Myometrial cell (primary cell): ENCODE data around the gene LYSMD2. TPM values are rescaled to one million over a fixed set of nuclear protein-coding genes. Genes with fewer than 3 reads are reported as not detected.

Experiments
- total RNA-seq: library from RNA; depleted of rRNA; stranded (reverse); fragments of >200 nt; gene quantifications from 2 replicates; pipeline ENCODE4 v1.2.3, GENCODE V29; 2015

Gene LYSMD2, protein sequence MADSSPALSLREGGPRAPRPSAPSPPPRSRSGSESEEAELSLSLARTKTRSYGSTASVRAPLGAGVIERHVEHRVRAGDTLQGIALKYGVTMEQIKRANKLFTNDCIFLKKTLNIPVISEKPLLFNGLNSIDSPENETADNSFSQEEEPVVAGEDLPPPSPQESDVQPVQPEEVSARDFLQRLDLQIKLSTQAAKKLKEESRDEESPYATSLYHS
- 4.9 and 16.0 TPM in 2 replicates for total RNA-seq

DNA sequence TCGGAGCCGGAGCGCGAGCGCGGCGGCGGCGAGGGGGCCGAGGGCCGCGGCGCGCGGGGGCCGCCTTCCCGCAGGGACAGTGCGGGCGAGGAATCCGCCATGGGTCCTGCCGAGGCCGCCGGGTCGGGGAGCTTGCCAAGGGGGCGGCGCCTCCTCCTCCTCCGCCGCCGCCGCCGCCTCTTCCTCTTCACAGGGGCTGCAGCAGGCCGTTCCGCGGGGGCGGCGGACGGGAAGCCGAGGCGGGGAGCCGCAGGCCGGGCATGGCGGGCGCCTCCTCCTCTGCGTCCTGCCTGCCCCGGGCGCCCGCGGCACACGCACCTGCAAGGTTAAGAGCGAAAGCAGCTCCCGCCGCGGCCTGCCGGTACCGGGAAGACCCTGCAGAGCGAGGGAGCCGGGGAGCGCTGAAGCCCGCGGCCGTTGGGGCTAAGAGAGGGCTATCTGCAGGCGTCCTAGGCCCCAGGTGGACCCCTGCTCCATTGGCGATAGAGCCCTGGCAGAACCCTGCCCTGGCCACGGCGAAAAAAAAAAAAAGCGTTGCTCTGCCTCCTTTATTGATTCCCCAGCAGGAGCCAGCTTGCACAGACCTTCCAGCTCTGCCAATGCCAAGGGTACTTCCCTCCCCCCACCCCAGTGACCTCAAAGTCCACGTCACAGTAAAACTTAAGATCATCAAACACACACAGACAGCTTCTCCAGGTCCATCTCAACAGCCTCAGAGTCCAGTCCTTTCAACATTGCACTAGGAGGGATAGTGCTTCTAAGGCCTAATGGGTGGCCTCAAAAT is at the start of gene LYSMD2:
LYSMD2 (minus strand) TSS at position 134 of the 784 bp plus-strand sequence; CDS start at position 101, 33 bp downstream.

DNA sequence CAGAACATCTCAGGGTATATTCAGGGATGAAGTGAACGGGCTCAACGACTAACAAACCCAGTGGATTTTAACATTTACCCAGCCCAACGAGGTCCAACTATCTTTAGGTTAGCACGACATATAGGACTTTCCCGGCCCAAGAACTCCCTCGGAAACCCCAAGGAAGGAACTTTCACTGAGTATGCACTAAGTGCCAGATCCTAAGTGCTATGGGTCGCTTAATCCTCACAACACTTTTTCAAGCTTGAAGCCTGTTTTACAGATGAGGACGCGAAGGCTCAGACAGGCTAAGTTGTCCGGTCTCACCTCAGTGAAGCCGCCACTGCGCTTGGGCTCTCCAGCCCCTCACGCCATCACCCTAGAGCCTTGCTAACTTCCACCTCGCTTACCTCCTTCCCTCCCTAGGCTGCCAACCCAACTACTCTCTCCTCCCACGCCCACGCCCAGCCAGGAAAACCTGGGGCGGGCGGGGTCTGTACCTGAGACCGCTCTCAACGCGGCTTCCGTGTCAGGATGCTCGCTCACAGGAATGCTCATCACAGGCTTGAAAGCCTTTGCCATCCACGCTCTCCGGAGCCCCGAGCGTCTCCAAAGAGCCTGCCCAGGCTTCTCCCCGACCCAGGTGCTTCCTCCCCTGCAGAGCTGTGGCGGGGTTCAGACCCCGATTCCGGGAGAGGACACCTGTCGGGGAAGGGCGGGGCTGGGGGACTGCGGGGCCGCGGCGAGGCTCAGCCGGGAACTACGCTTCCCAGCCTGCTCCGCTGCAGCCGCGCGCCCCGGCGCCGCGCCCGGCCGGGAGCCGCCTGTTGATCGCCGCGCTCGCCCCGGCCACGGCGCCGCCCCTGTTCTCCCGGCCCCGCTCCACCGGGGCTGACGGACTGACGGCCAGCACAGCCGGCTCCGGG is 13.6 kb upstream of the LYSMD2 start, which contains the start of gene TMOD2:
TMOD2 (plus strand) TSS at position 806 of the 905 bp plus-strand sequence. CDS start 14,845 bp downstream, outside the sequence.

DNA sequence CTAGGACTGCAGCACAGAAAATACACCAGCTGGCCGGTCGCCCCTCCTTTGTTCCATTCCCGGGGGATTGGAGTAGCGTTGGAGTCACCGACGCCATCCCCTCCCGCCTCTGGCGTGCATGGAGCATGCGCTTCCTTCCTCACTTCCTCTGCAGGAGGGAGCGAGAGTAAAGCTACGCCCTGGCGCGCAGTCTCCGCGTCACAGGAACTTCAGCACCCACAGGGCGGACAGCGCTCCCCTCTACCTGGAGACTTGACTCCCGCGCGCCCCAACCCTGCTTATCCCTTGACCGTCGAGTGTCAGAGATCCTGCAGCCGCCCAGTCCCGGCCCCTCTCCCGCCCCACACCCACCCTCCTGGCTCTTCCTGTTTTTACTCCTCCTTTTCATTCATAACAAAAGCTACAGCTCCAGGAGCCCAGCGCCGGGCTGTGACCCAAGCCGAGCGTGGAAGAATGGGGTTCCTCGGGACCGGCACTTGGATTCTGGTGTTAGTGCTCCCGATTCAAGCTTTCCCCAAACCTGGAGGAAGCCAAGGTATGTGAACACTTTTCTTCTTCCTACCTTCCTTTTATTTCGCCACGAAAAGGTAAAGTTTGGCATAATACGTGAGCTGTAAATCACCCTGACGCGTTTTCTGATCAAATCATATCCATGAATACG is 56.0 kb downstream of the LYSMD2 start, which contains the start of gene SCG3:
SCG3 (plus strand) TSS at position 201 of the 661 bp plus-strand sequence; CDS start at position 454, 253 bp downstream.

Other genes starting within 250 kb of the LYSMD2 start
- 13.0 and 116 TPM in 2 replicates for gene DMXL2, start 114.9 kb downstream of the LYSMD2 start, total RNA-seq
- gene SCG3, start 56.2 kb downstream of the LYSMD2 start, total RNA-seq, result not detected in 2 replicates
- gene TMOD2, start 13.9 kb upstream of the LYSMD2 start, total RNA-seq, result 1.7 and 4.1 TPM in 2 replicates
- gene TMOD3, start 92.0 kb upstream of the LYSMD2 start, total RNA-seq, result 24.8 and 37.6 TPM in 2 replicates
- 9.8 and 26.4 TPM in 2 replicates for gene LEO1, start 234.1 kb upstream of the LYSMD2 start, total RNA-seq